Trophoblast cell (in vitro differentiated cells and primary cell): ENCODE measurements around the gene ANAPC2.

ENCODE experiments used
- DNase-seq, 2 donors: peaks; one replicate each; pipeline ENCODE4 v3.0.0-alpha.2; 2016
- H2AFZ ChIP-seq: 2 replicates; pipeline ENCODE4 v1.6.1; 2013; ENCODE audit warnings: low read length, moderate library complexity, mild to moderate bottlenecking; ENCODE audit not compliant: insufficient read depth, poor library complexity
- H2AK5ac ChIP-seq: 2 replicates; pipeline ENCODE4 v1.6.1; 2013; ENCODE audit warnings: mild to moderate bottlenecking, low read length
- H2BK120ac ChIP-seq: 2 replicates; pipeline ENCODE4 v1.6.1; 2013; ENCODE audit warnings: low read length, mild to moderate bottlenecking, moderate library complexity; ENCODE audit not compliant: insufficient read depth, poor library complexity
- H2BK12ac ChIP-seq: 2 replicates; pipeline ENCODE4 v1.6.1; 2013; ENCODE audit warnings: mild to moderate bottlenecking, low read length, moderate library complexity
- H2BK5ac ChIP-seq: 2 replicates; pipeline ENCODE4 v1.6.1; 2013; ENCODE audit warnings: low read length, low read depth, moderate library complexity, mild to moderate bottlenecking; ENCODE audit not compliant: poor library complexity
- H3K14ac ChIP-seq: 2 replicates; pipeline ENCODE4 v1.6.1; 2013; ENCODE audit warnings: mild to moderate bottlenecking, low read length
- H3K18ac ChIP-seq: 2 replicates; pipeline ENCODE4 v1.6.1; 2013; ENCODE audit warnings: mild to moderate bottlenecking, low read length
- H3K23ac ChIP-seq: 2 replicates; pipeline ENCODE4 v1.6.1; 2013; ENCODE audit warnings: low read length
- H3K27ac ChIP-seq: 2 replicates; pipeline ENCODE4 v1.5.1; 2013; ENCODE audit warnings: low read depth, mild to moderate bottlenecking, inconsistent platforms, low read length, moderate library complexity
- H3K27me3 ChIP-seq: 2 replicates; pipeline ENCODE4 v1.6.1; 2013; ENCODE audit warnings: inconsistent platforms, mild to moderate bottlenecking, low read length, moderate library complexity; ENCODE audit not compliant: insufficient read depth
- H3K36me3 ChIP-seq, 2 experiments: 1 replicate in 1 of 2; 2 replicates in 1 of 2; pipeline ENCODE4 v1.6.1; 2013; ENCODE audit warnings: low read length in 2 of 2, mild to moderate bottlenecking in 2 of 2, moderate library complexity in 1 of 2; ENCODE audit not compliant: insufficient read depth in 2 of 2, control insufficient read depth in 1 of 2
- H3K4ac ChIP-seq: 2 replicates; pipeline ENCODE4 v1.6.1; 2013; ENCODE audit warnings: low read depth, mild to moderate bottlenecking, low read length, moderate library complexity
- H3K4me1 ChIP-seq, 2 experiments: 1 replicate in 1 of 2; 2 replicates in 1 of 2; pipeline ENCODE4 v1.6.1; 2013; ENCODE audit warnings: low read length in 2 of 2, mild to moderate bottlenecking in 2 of 2, moderate library complexity in 1 of 2; ENCODE audit not compliant: insufficient read depth in 2 of 2, control insufficient read depth in 1 of 2
- H3K4me2 ChIP-seq: 2 replicates; pipeline ENCODE4 v1.6.1; 2013; ENCODE audit warnings: inconsistent platforms, mild to moderate bottlenecking, low read length, moderate library complexity
- H3K4me3 ChIP-seq: 2 replicates; pipeline ENCODE4 v1.5.1; 2013; ENCODE audit warnings: mild to moderate bottlenecking, low read depth, low read length, inconsistent platforms
- H3K79me1 ChIP-seq: one replicate; pipeline ENCODE4 v1.6.1; 2013; ENCODE audit warnings: low read length
- H3K79me2 ChIP-seq: 2 replicates; pipeline ENCODE4 v1.6.1; 2013; ENCODE audit warnings: low read length, mild to moderate bottlenecking; ENCODE audit not compliant: control insufficient read depth, insufficient read depth, poor library complexity
- H3K9ac ChIP-seq: 2 replicates; pipeline ENCODE4 v1.6.1; 2013; ENCODE audit warnings: mild to moderate bottlenecking, low read length
- H3K9me3 ChIP-seq: 2 replicates; pipeline ENCODE4 v1.6.1; 2013; ENCODE audit warnings: low read depth, mild to moderate bottlenecking, control low read depth, inconsistent platforms, low read length; ENCODE audit not compliant: insufficient read depth
- H4K12ac ChIP-seq: 2 replicates; pipeline ENCODE4 v1.6.1; 2013; ENCODE audit warnings: low read depth, mild to moderate bottlenecking, low read length, moderate library complexity
- H4K8ac ChIP-seq: 2 replicates; pipeline ENCODE4 v1.6.1; 2013; ENCODE audit warnings: low read depth, mild to moderate bottlenecking, low read length, moderate library complexity
- H4K91ac ChIP-seq: one replicate; pipeline ENCODE4 v1.6.1; 2013; ENCODE audit warnings: low read depth, mild to moderate bottlenecking, low read length, moderate library complexity
- WGBS: extraction: QIAGEN DNeasy Blood & Tissue Kit; methylation state at CpG from one replicate; pipeline ENCODE4 v1.1.7; 2013; ENCODE audit warnings: missing lambda C conversion rate; ENCODE audit not compliant: insufficient read length, insufficient coverage; ENCODE audit errors: extremely low coverage; 5-methylcytosine and 5-hydroxymethylcytosine counted together

The ANAPC2 gene

DNA sequence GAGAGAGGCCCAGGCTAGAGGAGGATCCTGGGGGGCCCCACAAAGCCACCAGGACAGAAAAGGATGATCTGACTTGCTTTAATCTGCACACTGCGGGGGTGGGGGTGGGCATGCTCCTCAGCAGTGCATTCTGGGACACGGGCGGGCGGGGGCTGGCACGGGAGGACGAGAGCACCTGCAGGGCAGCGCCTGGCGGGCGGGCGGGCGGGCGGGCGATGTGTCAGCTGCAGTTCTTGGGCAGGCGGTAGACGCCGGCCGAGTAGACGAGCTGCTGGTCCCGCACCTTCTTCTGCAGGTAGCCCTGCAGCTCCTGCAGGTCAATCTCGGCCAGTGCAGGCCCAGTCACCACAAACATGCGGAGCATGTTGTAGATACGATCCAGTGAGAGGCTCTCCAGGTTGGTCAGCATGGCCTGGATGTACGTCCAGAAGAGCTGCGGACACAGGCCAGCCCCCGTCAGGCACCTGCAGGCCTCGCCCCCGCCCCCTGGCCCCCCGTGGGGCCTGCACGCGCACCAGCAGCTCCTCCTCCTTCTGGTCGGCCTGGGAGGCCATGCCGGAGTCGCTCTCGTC lies 13.6 kb downstream of the ANAPC2 start:
- peak; percentile 93 for DNase-seq
- no peak overlapping the region for H4K91ac ChIP-seq
- H3K4me3 ChIP-seq: no peak overlapping the region
- H3K4ac ChIP-seq: no peak overlapping the region
- H3K14ac ChIP-seq: no peak overlapping the region
- H3K9me3 ChIP-seq: peaks cover 5% of the 10 kb centered on the region
- H3K4me1 ChIP-seq: peaks cover 0 to 3% of the 10 kb centered on the region in 2 experiments
- no peak overlapping the region for H3K23ac ChIP-seq
- WGBS: no CpG with 5 or more reads among the region's 34 CpGs
- no peak overlapping the region for H3K4me2 ChIP-seq
- no peak overlapping the region for H2AK5ac ChIP-seq
- no peak overlapping the region for H3K18ac ChIP-seq
- no peak overlapping the region for H3K9ac ChIP-seq
- H3K79me1 ChIP-seq: no peaks in the 10 kb centered on the region
- H2BK12ac ChIP-seq: no peak overlapping the region
- no peak overlapping the region for H4K12ac ChIP-seq
- no peak overlapping the region for H4K8ac ChIP-seq
- H3K27me3 ChIP-seq: peaks cover 12% of the 10 kb centered on the region
- no peak overlapping the region for H3K27ac ChIP-seq
- peaks cover 11 to 16% of the 10 kb centered on the region in 2 experiments for H3K36me3 ChIP-seq
- H3K79me2 ChIP-seq: no peaks in the 10 kb centered on the region
- no peak overlapping the region for H2AFZ ChIP-seq
- H2BK5ac ChIP-seq: no peak overlapping the region
- no peak overlapping the region for H2BK120ac ChIP-seq

DNA sequence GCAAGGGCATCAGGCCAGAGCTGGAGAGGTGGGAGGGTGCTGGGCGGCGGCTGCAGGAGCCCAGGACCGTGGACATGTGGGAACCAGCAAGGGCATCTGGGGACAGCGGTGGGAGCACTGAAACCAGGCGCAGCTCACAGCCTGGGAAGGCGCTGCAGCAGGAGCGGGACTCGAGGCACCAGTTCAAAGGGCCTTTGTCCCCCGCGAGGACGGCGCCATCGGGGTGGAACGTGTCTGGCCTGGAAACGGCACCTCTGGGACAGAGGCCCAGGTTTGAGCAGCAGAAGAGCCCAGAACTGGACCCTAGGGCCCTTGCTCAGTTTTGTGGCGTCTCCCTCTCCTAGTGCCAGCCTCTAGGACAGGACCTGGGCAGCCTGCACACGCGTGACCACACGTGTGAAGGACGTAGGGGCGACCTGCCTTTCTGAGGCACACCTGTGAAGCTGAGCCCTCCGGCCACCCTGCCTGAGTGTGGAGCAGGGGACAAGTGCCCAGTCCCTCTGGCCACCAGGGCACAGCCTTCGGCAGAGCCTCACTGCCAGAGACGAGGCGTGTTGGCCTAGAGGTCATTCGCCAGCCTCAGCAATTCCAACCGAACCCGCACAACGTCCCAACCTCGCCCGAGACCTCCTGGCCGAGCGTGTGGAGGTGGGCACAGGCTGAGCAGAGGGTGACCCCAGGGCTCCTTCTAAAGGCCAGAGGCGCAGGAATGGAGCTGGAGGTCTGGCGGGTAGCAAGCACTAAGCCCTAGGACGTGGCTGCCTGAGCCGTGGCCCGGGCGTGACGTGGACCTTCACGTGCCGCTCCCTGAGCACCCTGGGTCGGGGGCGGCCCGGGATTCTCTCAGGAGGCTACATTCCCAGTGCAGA lies 14.3 kb downstream of the ANAPC2 start:
- H3K36me3 ChIP-seq: peaks cover 3 to 8% of the 10 kb centered on the region in 2 experiments
- no peak overlapping the region for H4K12ac ChIP-seq
- no peak overlapping the region for H2BK12ac ChIP-seq
- no peak overlapping the region for H3K18ac ChIP-seq
- no peak for DNase-seq
- H3K4me1 ChIP-seq: peaks cover 0 to 8% of the 10 kb centered on the region in 2 experiments
- peaks cover 20% of the 10 kb centered on the region for H3K27me3 ChIP-seq
- H3K27ac ChIP-seq: no peak overlapping the region
- WGBS: no CpG with 5 or more reads among the region's 45 CpGs
- H2BK5ac ChIP-seq: no peak overlapping the region
- no peak overlapping the region for H3K4me2 ChIP-seq
- no peaks in the 10 kb centered on the region for H3K79me1 ChIP-seq
- H3K9ac ChIP-seq: no peak overlapping the region
- H2BK120ac ChIP-seq: no peak overlapping the region
- H3K4me3 ChIP-seq: no peak overlapping the region
- no peak overlapping the region for H4K91ac ChIP-seq
- no peak overlapping the region for H3K23ac ChIP-seq
- no peaks in the 10 kb centered on the region for H3K79me2 ChIP-seq
- H2AFZ ChIP-seq: no peak overlapping the region
- no peak overlapping the region for H3K4ac ChIP-seq
- peaks cover 9% of the 10 kb centered on the region for H3K9me3 ChIP-seq
- H4K8ac ChIP-seq: no peak overlapping the region
- no peak overlapping the region for H3K14ac ChIP-seq
- no peak overlapping the region for H2AK5ac ChIP-seq

DNA sequence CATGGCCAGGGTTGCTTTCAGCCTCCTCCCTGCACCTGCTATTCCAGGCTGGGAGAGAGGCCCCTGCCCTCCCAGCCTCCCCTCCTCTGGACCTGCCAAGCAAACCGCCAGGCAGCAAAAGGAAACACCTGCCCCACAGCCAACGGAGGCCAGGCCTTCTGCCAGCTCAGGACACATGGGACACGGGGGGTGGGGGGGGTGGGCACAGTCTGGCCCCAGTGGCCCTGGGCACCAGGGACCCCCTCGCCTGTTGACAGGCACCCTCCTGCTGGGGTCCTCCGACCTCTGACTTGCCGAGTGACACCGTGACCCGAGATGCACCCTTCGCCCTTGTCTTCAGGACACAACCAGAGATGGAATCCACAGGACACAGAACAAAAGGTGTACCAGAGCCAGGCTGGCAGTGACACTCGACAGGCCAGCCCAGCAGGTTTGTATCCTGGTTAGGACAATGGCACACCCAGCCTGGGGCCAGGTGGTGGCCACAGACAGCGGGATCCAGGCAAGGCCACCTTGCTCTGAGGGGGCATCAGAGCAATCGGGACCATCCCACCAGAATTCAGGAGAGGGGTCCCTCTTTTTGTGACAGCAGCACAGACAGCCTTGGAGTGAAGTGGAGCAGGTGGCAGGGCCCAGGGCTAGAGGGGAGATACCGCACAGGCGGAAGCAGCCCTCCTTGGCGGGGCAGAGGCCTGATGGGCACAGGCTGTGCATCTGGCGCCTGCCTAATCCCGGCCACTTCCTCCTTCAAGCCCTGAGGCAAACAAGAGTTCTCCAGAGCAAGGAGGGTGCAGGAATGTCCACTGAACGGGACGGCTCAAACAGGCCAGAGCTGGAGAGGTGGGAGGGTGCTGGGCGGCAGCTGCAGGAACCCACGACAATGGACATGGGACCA lies 15.2 kb downstream of the ANAPC2 start:
- Histone ChIP-seq H4K8ac (no peak overlapping the region), H3K14ac (no peak overlapping the region), H3K4me2 (no peak overlapping the region), H3K9me3 (peaks cover 9% of the 10 kb centered on the region), H4K12ac (no peak overlapping the region), H3K27me3 (peaks cover 28% of the 10 kb centered on the region), H3K79me1 (no peaks in the 10 kb centered on the region), H3K36me3 (peaks cover under 1 to 5% of the 10 kb centered on the region in 2 experiments), H3K18ac (no peak overlapping the region), H2BK5ac (no peak overlapping the region), H2AFZ (no peak overlapping the region), H3K4me1 (peaks cover 0 to 11% of the 10 kb centered on the region in 2 experiments), H3K27ac (no peak overlapping the region), H3K4me3 (no peak overlapping the region), H2BK120ac (no peak overlapping the region), H3K4ac (no peak overlapping the region), H3K9ac (no peak overlapping the region), H2AK5ac (no peak overlapping the region), H3K79me2 (no peaks in the 10 kb centered on the region), H2BK12ac (no peak overlapping the region), H4K91ac (no peak overlapping the region), H3K23ac (no peak overlapping the region)
- WGBS: no CpG with 5 or more reads among the region's 21 CpGs
- no peak for DNase-seq

DNA sequence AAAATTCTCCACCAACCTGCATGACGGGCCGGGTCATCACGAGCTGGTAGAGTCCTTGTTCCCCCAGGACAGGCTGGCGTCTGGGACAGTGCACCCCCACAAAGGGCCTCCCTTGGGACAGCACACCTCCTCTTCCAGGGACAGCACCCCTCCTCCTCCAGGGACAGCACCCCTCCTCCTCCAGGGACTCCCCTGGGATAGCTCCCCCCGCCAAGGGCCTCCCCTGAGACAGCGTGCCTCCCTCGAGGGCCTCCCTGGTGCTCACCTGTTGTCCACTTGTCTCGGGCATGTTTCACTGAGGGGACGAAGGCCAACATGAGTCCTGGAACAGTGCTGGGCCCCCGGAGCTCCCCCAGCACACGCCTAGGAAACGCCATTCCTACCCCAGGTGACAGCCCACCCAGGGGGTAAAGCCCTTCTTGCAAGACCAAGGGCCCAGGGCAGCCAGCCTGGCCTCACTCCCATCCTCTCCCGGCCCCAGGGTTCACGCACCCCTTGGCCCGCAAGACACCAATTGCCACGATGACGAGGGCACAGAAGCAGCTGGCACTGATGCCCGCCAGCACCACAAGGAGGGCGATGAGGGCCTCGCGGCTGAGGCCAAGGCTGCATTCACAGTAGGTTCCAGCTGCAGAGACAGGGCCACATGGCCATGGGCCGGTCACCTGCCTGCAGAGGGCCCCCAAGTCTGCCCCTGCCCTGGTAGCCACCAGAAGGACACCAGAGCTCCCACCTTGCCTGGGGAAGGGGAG lies 17.0 kb downstream of the ANAPC2 start:
- Histone ChIP-seq H3K4me3 (no peak overlapping the region), H4K12ac (no peak overlapping the region), H2AFZ (no peak overlapping the region), H4K91ac (no peak overlapping the region), H3K27me3 (peaks cover 46% of the 10 kb centered on the region), H4K8ac (no peak overlapping the region), H2BK12ac (no peak overlapping the region), H3K4ac (no peak overlapping the region), H3K18ac (no peak overlapping the region), H3K9ac (no peak overlapping the region), H3K27ac (no peak overlapping the region), H3K4me2 (no peak overlapping the region), H3K36me3 (no peaks in the 10 kb centered on the region), H3K79me2 (no peaks in the 10 kb centered on the region), H3K14ac (no peak overlapping the region), H3K23ac (no peak overlapping the region), H2BK120ac (no peak overlapping the region), H3K4me1 (peaks cover 0 to 11% of the 10 kb centered on the region in 2 experiments), H2BK5ac (no peak overlapping the region), H3K79me1 (no peaks in the 10 kb centered on the region), H3K9me3 (peaks cover 6% of the 10 kb centered on the region), H2AK5ac (no peak overlapping the region)
- no peak for DNase-seq
- WGBS: no CpG with 5 or more reads among the region's 22 CpGs
